Right ventricle myocardium superior (tissue), 1 donor: ENCODE data around the gene FUBP1. TPM values are rescaled to one million over a fixed set of nuclear protein-coding genes. Genes with fewer than 3 reads are reported as not detected.
"Not testable (repeated sequence)": the region's sequence is repeated elsewhere in the genome, so short reads cannot be mapped to it uniquely, and the experiment has no call there.

Experiments
- ATAC-seq: fragments of 200-7000 bp; cut with Tn5 transposase; one replicate; pipeline ENCODE4 v1.9.1; 2020; ENCODE audit warnings: mild to moderate bottlenecking; ENCODE audit not compliant: poor library complexity
- DNase-seq: peaks from one replicate; pipeline ENCODE4 v3.0.0-alpha.2; 2020
- intact Hi-C: fragments of 100-400 bp; cut with DNase I; formaldehyde crosslinking; loops from one replicate; pipeline ENCODE4 v1.11.2; 2022
- total RNA-seq: library from RNA; stranded (reverse); fragmentation: NEBNext Ultra II Directional; extraction: Animal tissue kit (Norgen Biotek cat#: 25700); gene quantifications from one replicate; pipeline ENCODE4 v1.2.1, GENCODE V29; 2021
- donor health status: DM: no; HTN: yes; CAD: no; lungs with severe emphysema.

FUBP1 gene
- total RNA-seq, 1 donor from 2014 or later, result 47.9 TPM

DNA sequence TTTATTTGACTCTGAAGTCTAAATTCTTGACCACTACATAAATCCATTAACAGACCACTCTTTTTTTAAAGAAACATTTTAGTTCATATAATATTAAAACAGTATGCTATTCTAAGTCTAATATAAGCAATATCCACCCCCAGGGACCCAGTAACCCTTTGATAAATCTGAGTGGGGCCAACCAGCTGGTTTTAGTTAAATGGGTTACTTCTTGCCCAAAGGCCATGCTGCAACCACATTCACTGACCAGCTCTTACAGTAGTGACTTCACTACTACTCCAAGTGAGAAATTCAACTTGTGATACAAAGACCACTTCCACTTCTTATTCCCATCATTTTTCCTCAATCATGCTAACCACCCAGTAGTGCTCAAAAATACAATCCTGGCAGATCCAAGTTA is 20.5 kb downstream of the FUBP1 start:
- ATAC-seq (no peak), DNase-seq (no peak)
- intact Hi-C loops, result no loop called here

DNA sequence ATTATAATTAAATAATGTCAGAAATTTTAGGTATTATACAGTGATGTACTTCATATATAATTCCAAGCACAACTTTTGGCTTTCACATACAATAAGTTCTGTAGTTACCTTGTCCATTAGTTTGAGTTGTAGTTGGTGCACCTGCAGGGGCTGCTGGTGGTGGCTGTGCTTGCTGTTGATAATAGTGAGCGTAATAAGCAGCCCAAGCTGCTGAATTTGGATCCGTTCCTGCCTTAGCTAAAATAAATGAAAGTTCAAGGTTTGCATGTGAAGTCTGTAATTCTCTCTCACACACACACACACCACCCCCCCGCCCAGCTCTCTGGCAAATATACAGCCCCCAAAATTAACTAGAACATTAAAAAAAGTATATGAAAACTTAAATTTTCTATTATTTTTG is 22.4 kb downstream of the FUBP1 start:
- DNase-seq (no peak), ATAC-seq (no peak)
- intact Hi-C loops, result no loop called here

DNA sequence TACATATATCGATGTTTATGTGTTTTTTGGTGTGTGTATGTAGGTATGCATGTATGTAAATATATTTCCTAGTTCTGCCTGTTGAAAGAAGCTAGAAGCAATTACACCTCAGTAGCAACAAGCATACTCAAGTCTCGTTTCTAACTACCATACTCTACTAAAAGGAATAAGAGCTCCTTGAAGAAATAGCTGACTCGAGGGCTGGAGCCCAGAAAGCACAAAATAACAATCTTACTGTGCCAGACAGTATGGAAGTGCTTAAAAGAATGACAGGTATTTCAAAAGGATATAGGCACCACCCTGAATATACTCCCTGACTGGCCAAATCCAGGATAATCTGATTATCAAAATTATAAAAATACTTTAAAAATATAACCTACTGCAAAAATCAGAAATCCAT is 23.2 kb downstream of the FUBP1 start:
- intact Hi-C loops, result no loop called here
- no peak for DNase-seq

DNA sequence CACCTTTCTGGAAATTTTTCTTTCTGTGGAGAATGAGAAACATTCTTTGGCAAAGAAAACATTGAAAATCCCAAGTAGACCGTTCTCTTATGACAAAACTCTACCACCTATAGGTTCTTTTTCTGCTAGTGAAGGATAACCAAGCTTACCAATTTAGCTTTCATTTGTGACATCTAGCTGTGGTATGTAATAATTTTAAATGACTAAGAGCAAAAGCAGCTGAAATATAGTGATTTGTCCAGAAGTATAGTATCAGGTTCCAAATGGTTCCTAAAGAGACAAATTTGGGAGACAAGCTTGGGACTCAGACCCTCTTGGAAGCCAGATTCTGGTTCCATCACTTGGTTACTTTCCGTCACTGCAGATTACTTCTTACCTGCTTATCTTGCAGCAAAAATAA is 24.4 kb downstream of the FUBP1 start:
- ATAC-seq, result no peak
- intact Hi-C loops, result no loop called here
- DNase-seq, result no peak

More for the DNA sequence above, 23.2 kb downstream of the FUBP1 start:
- ATAC-seq, result no peak

DNA sequence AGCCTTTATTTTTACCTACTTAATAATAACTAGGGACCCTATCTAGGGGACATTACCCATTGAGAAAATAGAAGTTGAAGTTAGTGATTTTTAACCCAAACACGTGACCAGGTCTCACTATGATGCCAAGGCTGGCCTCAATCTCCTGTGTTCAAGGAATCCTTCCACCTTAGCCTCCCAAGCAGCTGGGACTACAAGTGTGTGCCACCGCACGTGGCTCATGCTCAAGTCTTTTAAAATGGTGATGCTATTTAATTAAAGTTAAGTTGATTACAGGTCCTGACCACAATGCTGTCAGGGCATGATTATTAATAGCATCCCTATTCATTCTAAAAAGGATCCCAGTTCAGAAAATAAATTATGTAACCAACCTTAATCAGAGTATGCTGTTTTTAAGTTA is 25.0 kb downstream of the FUBP1 start:
- DNase-seq, result no peak
- no peak for ATAC-seq
- intact Hi-C loops, result no loop called here

DNA sequence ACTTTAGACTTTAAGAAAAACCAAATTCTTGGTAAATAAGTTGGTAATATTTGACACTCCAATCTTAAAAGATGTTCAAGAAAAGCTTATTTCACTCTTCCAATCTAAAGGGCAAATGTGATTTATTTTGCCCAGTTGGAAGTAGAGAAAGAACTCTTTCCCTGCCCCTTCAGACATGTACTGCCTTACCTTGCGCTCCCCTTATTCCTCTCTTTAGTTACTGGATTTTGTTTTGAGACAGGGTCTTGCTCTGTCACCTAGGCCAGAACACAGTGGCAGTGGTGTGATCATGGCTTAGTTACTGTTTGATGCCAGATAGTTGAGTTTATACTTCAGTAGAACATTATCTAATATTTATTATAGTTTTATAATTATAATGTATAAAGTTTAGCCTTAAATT is 27.5 kb downstream of the FUBP1 start:
- ATAC-seq, result no peak
- intact Hi-C loops, result no loop called here

DNA sequence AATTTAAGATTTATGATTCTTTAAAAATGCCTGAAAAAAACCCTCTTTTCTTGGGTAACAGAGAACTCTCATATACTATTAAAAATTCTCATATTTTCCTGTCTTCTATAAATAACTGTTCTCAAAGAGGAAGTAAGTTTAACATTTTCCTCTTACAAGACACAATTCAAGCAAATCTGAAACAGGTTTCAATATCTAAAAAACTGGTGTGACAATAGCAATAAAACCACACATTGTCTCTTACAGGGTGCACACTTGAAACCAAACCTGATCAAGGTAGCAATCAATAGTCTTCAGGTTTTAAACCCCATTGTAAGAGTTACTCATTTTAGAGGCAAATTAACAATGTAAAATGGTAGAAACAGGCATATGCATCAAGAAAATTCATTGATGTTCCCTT is 28.0 kb downstream of the FUBP1 start:
- no peak for DNase-seq
- intact Hi-C loops, result no loop called here
- ATAC-seq, result no peak

More for the DNA sequence above, 27.5 kb downstream of the FUBP1 start:
- DNase-seq, result no peak

DNA sequence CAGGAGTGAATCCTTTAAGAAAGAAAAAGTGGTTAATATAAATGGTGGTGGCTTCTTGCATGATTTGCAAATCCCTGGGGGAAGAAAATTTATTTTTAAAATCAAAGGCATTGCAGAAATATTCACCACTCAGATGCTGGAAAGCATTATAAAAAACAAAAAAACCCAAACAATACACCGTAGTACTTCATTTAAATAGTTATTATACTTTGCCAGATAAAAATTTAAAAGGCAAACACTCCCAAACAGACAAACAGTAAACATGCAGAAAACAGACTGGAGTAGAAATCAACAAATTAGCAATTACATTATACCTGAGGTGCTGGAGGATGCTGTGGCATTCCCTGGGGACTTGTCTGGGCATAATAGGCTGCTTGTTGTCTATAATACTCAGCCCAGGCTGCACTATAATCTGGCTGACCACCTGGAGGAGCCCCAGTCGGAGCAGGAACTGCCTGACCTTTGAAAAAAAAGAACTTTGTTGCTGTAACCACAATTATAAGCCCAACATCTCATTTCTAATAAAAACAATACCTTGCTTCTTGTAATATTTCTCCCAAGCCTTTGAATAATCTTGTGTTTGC is 29.9 kb downstream of the FUBP1 start:
- intact Hi-C loops, result no loop called here
- ATAC-seq (peak; percentile 42), DNase-seq (no peak)

DNA sequence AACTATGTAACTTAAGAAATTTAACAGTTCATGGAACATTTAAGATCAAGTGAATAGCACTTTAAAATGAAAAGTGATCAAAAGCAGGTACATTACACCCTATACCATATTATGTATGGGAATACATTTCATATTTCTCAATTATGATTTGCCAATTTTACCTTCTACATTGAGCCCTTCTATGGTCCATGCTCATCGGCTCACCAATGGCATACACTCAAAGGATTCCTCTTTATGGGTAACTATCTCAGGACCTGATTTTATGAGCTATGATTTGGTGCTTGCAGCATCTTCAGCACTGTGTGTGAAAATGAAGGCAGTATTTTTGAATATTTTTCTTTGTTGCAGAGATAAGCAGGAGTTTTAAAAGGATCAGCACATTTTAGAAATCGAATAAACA is 33.5 kb downstream of the FUBP1 start:
- DNase-seq (no peak), ATAC-seq (peak; percentile 4)
- intact Hi-C loops, result no loop called here

DNA sequence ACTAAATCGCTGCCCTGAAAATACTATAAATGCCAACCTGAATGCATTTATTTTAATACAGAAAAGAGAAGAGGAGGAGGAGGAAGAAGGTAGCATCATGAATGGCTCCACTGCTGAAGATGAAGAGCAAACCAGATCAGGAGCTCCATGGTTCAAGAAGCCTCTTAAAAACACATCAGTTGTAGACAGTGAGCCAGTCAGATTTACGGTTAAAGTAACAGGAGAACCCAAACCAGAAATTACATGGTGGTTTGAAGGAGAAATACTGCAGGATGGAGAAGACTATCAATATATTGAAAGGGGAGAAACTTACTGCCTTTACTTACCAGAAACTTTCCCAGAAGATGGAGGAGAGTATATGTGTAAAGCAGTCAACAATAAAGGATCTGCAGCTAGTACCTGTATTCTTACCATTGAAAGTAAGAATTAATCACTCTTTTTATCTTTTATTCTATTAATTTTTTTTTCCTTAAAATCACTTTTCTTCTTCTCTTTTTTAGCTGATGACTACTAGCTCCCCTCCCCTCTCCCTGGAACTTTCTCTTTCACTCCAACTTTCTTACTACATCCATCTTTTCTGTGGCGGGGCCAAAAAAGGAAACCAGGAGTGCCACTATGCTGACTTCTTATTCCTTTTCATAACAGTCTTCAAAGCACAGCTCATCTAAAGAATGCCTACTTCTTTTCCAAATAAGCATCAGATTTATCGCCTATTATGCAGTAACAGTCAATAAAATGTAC is 36.3 kb downstream of the FUBP1 start:
- no peak for DNase-seq
- intact Hi-C loops, result no loop called here
- no peak for ATAC-seq

DNA sequence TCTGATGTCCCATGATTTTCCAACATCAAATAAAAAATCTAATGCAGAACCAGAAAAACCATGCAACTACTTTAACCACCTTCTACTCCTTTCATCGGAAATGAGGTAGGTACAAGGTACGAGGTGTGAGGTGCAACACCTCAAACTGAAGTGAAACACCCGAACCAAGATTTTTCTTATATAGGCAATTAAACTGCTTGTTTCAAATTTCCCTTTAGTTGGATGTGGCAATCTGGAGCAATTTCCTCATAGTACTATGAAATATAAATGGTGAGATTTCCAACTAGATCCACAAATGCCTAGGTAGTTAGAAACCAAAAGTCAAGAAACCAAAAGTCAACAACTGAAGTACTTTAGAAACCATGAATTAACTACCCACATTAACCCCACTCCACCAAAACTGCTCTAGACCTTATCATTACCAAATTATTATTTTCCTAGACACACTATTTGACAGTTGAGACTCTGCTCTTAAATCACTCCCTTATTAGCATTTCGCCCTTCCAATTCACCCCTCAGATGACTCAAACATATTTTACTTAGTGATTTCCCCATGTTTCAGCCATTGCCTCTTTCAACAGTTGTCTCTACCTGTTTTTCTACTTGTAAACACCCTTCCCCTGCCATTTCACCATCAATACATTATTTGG is 37.8 kb downstream of the FUBP1 start:
- no peak for ATAC-seq
- DNase-seq, result no peak
- intact Hi-C loops, result no loop called here

DNA sequence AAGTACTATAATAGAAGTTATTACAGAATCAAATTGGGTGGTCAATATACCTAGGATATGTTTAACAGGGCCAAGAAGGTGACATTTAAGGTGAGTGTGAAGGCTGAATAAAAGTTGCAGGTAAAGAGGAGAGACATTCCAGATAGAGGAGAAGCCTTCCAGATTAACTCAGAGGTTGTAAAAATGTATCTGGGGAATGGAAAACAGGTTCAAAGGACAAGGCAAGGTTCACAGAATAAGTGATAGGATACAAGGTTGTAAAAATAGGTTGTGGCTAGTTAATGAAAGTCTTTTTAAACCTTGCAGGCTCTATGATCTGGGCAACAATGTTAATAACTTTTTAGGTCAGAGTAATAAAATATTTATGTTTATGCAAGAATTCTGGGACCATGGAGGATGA is 40.2 kb downstream of the FUBP1 start:
- ATAC-seq, result no peak
- DNase-seq, result no peak
- intact Hi-C loops, result no loop called here

DNA sequence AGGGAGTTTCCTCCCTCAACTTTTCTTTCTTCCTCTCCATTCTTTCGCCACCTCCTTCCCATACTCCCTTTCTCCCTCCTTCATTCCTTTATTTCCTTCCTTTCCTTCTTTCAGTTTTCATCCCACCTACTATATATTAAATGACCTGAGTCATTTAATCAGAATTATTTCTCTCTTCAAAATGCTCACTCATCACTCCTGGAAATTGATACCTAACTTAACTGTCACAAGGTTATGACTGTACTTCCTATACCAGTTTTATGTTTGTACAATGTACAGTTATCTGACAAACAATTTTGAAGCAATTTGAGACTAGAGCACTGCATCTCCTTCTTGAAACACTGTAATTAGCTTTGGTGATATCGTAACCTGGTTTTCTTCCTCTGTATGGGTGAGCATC is 49.1 kb downstream of the FUBP1 start:
- intact Hi-C loops, result no loop called here
- DNase-seq (no peak), ATAC-seq (no peak)

DNA sequence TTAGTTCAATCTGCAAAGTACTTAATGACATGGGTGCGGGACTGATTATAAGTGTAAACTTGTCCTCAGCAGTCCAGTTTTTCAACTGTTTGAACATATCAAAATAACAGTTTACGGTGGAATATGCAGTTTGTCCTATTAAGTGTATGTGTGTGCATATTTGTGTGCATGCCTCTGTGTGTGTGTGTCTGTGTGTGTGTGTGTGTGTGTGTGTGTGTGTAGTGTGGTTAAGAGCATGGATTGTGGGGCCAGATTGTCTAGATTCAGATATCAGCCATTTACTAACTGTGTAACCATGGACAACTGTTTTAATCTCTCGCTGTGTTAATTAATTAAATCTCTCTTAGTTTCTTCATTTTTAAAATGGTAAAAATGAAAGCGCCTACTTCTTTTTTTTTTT is 51.5 kb downstream of the FUBP1 start:
- ATAC-seq (no peak), DNase-seq (no peak)
- intact Hi-C loops, result no loop called here

DNA sequence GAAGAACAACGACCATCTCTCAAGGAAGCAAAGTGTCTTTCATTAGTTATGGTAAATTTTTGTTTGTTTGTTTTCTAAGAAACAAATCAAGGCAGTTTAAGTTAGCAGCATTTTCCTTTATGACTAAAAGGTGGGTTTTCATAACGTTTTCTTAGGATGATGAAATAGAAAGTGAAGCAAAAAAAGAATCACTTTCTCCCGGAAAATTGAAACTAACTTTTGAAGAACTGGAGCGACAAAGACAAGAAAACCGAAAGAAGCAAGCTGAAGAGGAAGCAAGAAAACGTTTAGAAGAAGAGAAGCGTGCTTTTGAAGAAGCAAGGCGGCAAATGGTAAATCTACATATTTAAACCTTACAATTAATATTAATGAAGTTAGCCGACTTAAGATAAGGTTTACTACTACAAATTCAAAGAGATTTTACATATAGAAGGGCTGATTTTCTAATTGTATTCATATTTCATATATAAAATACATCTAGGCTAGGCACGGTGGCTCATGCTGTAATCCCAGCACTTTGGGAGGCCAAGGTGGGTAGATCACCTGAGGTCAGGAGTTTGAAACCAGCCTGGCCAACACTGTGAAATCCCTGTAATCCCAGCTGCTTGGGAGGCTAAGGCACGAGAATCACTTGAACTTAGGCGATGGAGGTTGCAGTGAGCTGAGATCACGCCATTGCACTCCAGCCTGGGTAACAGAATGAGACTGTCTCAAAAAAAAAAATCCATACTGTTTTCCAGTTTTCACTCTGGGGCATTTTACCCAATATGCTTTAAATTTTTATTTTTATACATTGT is 52.1 kb downstream of the FUBP1 start:
- ATAC-seq, result no peak
- intact Hi-C loops, result no loop called here
- DNase-seq, result no peak

DNA sequence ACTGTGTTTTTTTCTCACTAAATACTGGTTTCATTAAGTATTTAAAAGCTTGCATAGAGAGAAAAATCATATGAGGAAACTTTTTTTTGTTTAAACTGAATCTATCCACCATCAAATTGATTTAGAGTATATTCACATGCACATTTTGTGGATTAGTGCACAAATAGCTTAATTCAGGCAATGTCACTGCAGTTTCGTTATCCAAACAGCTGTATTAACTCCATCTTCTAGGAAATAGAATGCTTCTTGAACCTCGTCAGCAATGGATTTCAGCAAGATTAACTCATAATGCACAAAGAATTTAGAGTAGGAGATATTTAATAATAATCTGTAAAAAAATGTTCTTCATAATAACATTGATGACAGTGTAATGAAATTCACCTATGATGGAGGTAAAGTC is 52.9 kb downstream of the FUBP1 start:
- DNase-seq, result no peak
- intact Hi-C loops, result no loop called here
- no peak for ATAC-seq

DNA sequence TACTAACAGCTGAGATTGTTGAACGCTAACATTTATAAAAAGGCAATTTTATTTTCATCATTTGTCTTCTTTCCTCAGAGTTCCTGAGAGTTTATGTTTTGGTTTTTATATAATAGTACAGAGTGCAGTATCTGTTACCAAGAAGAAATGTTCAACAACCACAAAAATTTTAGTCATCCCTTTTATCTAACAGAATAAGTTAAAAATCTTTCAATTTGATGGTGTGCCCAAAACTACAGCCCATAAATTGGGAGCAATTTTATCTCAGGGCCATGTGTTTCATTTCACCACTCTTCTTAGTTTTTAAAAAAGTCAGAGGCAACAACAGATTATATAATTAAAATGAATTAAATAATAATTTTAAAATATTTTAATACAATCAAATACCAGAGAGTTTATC is 53.4 kb downstream of the FUBP1 start:
- DNase-seq (no peak), ATAC-seq (no peak)
- intact Hi-C loops, result no loop called here

DNA sequence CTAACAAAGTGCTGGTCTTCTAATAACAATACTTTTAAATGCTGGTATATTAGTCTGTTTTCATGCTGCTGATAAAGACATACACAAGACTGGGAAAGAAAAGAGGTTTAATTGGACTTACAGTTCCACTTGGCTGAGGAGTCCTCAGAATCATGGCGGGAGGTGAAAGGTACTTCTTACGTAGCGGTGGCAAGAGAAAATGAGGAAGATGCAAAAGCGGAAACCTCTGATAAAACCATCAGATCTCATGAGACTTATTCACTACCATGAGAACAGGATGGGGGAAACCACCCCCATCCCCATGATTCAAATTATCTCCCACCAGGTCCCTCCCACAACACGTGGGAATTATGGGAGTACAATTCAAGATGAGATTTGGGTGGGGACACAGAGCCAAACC is 60.0 kb downstream of the FUBP1 start:
- DNase-seq, intact Hi-C loops: not testable (repeated sequence)

DNA sequence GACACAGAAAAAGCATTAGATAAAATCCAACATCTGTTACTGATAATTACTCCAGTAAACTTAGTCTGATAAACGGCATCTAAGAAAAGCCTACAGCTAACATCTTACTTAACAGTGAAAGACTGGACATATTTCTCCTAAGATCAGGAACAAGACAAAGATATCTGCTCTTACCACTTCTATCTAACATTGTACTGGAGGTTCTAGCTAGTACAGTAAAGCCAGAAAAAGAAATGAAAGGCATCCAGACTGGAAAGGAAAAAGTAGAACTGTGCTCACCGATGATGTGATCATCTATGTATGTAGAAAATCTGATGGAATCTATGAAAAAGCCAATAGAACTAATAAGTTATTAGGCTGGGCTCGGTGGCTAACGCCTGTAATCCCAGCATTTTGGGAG is 68.8 kb downstream of the FUBP1 start:
- no peak for ATAC-seq
- DNase-seq, result no peak
- intact Hi-C loops, result no loop called here

More for the DNA sequence above, 60.0 kb downstream of the FUBP1 start:
- ATAC-seq, result not testable (repeated sequence)

DNA sequence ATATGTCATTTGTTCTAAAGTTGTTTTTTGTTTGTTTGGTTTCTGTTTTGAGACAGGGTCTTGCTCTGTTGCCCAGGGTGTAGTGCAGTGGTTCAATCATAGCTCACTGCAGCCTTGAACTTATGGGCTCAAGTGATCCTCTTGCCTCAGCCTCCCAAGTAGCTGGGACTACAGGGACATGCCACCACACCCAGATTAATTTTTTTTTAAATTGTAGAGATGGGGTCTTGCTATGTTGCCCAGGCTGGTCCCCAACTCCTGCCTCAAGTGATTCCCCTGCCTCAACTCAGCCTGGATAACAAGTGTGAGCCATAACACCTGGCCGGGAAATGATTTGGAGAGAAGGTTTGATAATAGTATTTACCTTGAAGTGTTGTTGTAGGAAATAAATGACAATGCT is 72.2 kb downstream of the FUBP1 start:
- DNase-seq, result no peak
- ATAC-seq, result no peak

More for the DNA sequence above, 72.2 kb downstream of the FUBP1 start:
- intact Hi-C loops, result no loop called here
